Left lobe of liver (tissue), 2 donors: Measurements from ENCODE around the gene LRP5. TPM values are rescaled to one million over a fixed set of nuclear protein-coding genes. Genes with fewer than 3 reads are reported as not detected.
A peak's percentile ranks its signal among the peaks of the same experiment; 100 is the strongest.

Experiments used
- ATAC-seq: fragments of 200-7000 bp; cut with Tn5 transposase; one replicate; pipeline ENCODE4 v1.9.1; 2020; ENCODE audit warnings: mild to moderate bottlenecking, moderate library complexity
- DNase-seq: peaks from one replicate; pipeline ENCODE4 v3.0.0-alpha.2; 2020; ENCODE audit warnings: low spot score
- total RNA-seq: library from RNA; stranded (reverse); gene quantifications from one replicate; pipeline ENCODE4 v1.2.1, GENCODE V29; 2021
- donor health status: DM: no; HTN: no; CAD: no; lungs with moderate emphysema.
- donor health status: DM: no; HTN: yes; CAD: no.

Gene LRP5
- total RNA-seq, 1 donor from 2014 or later: 114 TPM

- no peak for ATAC-seq
- no peak for DNase-seq
Observed at GRCh38 chr11:68327586-68328370, 15.4 kb downstream of the LRP5 start.

GRCh38 chr11:68328374-68329091, 16.1 kb downstream of the LRP5 start:
- ATAC-seq (no peak), DNase-seq (no peak)

- ATAC-seq: no peak
- DNase-seq: no peak
Observed at GRCh38 chr11:68329536-68329935, 17.1 kb downstream of the LRP5 start.

- ATAC-seq (no peak), DNase-seq (no peak)
Observed at GRCh38 chr11:68329978-68330699, 17.7 kb downstream of the LRP5 start.

- DNase-seq (no peak), ATAC-seq (no peak)
Observed at GRCh38 chr11:68330700-68331337, 18.4 kb downstream of the LRP5 start.

- DNase-seq (no peak), ATAC-seq (peak; percentile 48)
Observed at GRCh38 chr11:68331338-68331947, 19.1 kb downstream of the LRP5 start.

GRCh38 chr11:68332186-68332585, 19.8 kb downstream of the LRP5 start:
- ATAC-seq (no peak), DNase-seq (no peak)

- ATAC-seq (no peak), DNase-seq (no peak)
Observed at GRCh38 chr11:68333173-68333572, 20.8 kb downstream of the LRP5 start.

- ATAC-seq: no peak
Observed at GRCh38 chr11:68334923-68335322, 22.5 kb downstream of the LRP5 start.

GRCh38 chr11:68335683-68336082, 23.3 kb downstream of the LRP5 start:
- no peak for DNase-seq
- no peak for ATAC-seq

More at GRCh38 chr11:68334923-68335322, 22.5 kb downstream of the LRP5 start:
- DNase-seq: no peak

GRCh38 chr11:68336716-68337115, 24.3 kb downstream of the LRP5 start:
- DNase-seq: no peak
- ATAC-seq: no peak

- ATAC-seq: peak; percentile 11
- no peak for DNase-seq
Observed at GRCh38 chr11:68337399-68337835, 25.0 kb downstream of the LRP5 start.

GRCh38 chr11:68338051-68338780, 25.8 kb downstream of the LRP5 start:
- ATAC-seq: peak; percentile 25
- no peak for DNase-seq

GRCh38 chr11:68340003-68340767, 27.8 kb downstream of the LRP5 start:
- ATAC-seq (no peak), DNase-seq (no peak)

- no peak for DNase-seq
- no peak for ATAC-seq
Observed at GRCh38 chr11:68340784-68341556, 28.6 kb downstream of the LRP5 start.

GRCh38 chr11:68341557-68342458, 29.4 kb downstream of the LRP5 start:
- DNase-seq (no peak), ATAC-seq (no peak)

- ATAC-seq (no peak), DNase-seq (no peak)
Observed at GRCh38 chr11:68342459-68343158, 30.2 kb downstream of the LRP5 start.
